GM18907 (cell line): ENCODE results near the gene LDLRAD4.

Experiments used
- ATAC-seq: cut with Tn5 transposase; IDR thresholded peaks from one replicate; pipeline ENCODE4 v1.9.1; 2021; ENCODE audit warnings: mild to moderate bottlenecking, moderate library complexity; ENCODE audit not compliant: unreplicated experiment

Gene LDLRAD4

GRCh38 chr18:13380691-13381070 lies 162.1 kb downstream of the LDLRAD4 start:
- ATAC-seq: no peak

- no peak for ATAC-seq
Observed at GRCh38 chr18:13381331-13381730, 162.8 kb downstream of the LDLRAD4 start.

- peak; percentile 53 for ATAC-seq
Observed at GRCh38 chr18:13381944-13382365, 163.4 kb downstream of the LDLRAD4 start.

- peak; percentile 41 for ATAC-seq
Observed at GRCh38 chr18:13382366-13382953, 163.9 kb downstream of the LDLRAD4 start.

- no peak for ATAC-seq
Observed at GRCh38 chr18:13382954-13383827, 164.6 kb downstream of the LDLRAD4 start.

- ATAC-seq: no peak
Observed at GRCh38 chr18:13386891-13387801, 168.6 kb downstream of the LDLRAD4 start.

- ATAC-seq: no peak
Observed at GRCh38 chr18:13387855-13388548, 169.4 kb downstream of the LDLRAD4 start.

- no peak for ATAC-seq
Observed at GRCh38 chr18:13388586-13389490, 170.3 kb downstream of the LDLRAD4 start.

GRCh38 chr18:13389491-13390131 lies 171.1 kb downstream of the LDLRAD4 start:
- no peak for ATAC-seq

- no peak for ATAC-seq
Observed at GRCh38 chr18:13390196-13390595, 171.6 kb downstream of the LDLRAD4 start.

GRCh38 chr18:13390711-13391110 lies 172.2 kb downstream of the LDLRAD4 start:
- ATAC-seq: no peak

GRCh38 chr18:13392029-13392750 lies 173.6 kb downstream of the LDLRAD4 start:
- ATAC-seq: no peak

GRCh38 chr18:13392899-13393298 lies 174.3 kb downstream of the LDLRAD4 start:
- no peak for ATAC-seq

GRCh38 chr18:13393338-13393737 lies 174.8 kb downstream of the LDLRAD4 start:
- ATAC-seq: no peak

GRCh38 chr18:13394801-13395200 lies 176.2 kb downstream of the LDLRAD4 start:
- no peak for ATAC-seq

- no peak for ATAC-seq
Observed at GRCh38 chr18:13395577-13395976, 177.0 kb downstream of the LDLRAD4 start.

- no peak for ATAC-seq
Observed at GRCh38 chr18:13397504-13398163, 179.1 kb downstream of the LDLRAD4 start.

- ATAC-seq: no peak
Observed at GRCh38 chr18:13398631-13399030, 180.1 kb downstream of the LDLRAD4 start.
